Measurements from ENCODE around the gene SGSM1.
A peak's percentile ranks its signal among the peaks of the same experiment; 100 is the strongest.

SGSM1 gene

DNA sequence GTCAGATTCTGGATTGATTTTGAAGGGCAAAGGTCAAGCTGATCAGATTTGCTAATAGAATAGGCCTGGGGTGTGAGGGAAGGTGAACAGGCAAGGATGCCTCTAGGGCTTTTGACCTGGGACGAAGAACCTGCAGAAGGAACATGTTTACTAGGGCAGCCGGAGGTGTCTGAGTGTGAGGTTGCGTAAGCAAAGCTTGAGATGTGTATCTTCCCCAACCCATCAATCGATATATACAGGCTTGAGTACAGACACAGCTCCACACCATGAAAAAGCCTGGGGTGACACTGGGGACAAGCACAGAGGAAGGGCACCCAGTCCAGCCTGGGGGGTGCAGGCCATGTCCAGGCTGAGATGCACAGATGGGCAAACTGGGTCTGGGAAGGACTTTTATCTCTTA lies 139.4 kb downstream of the SGSM1 start:
- H3K27me3 ChIP-seq = no peaks in the 10 kb centered on the region
- no peaks in the 10 kb centered on the region for H3K9me3 ChIP-seq
- TF ChIP-seq, protein P1, sequence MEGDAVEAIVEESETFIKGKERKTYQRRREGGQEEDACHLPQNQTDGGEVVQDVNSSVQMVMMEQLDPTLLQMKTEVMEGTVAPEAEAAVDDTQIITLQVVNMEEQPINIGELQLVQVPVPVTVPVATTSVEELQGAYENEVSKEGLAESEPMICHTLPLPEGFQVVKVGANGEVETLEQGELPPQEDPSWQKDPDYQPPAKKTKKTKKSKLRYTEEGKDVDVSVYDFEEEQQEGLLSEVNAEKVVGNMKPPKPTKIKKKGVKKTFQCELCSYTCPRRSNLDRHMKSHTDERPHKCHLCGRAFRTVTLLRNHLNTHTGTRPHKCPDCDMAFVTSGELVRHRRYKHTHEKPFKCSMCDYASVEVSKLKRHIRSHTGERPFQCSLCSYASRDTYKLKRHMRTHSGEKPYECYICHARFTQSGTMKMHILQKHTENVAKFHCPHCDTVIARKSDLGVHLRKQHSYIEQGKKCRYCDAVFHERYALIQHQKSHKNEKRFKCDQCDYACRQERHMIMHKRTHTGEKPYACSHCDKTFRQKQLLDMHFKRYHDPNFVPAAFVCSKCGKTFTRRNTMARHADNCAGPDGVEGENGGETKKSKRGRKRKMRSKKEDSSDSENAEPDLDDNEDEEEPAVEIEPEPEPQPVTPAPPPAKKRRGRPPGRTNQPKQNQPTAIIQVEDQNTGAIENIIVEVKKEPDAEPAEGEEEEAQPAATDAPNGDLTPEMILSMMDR (IDR thresholded peaks at IDR 0.05; ENCODE audit: low read depth, low read length) = no peak
- H3K4me3 ChIP-seq (ENCODE audit: low read depth, low read length) = no peak overlapping the region
- H3K36me3 ChIP-seq = no peaks in the 10 kb centered on the region
- DNase-seq = no peak
- no peaks in the 10 kb centered on the region for H3K4me1 ChIP-seq

DNA sequence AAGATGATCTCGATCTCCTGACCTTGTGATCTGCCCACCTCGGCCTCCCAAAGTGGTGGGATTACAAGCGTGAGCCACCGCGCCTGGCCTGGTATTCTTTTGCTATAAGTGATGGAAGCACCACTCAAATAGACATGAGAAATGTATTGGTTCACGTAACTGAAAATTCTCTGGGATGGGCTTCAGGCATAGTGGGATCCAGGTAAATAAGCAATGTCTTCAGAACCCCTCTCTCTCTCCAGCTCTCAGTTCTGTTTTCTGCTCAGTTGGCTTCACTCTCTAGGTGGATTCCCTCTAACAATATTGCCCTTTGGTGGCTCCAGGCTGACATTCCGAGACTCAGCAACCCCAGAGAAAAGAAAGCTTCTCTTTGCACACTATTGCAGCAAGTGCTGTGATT lies 141.4 kb downstream of the SGSM1 start:
- TF ChIP-seq, protein P1 (IDR thresholded peaks at IDR 0.05; ENCODE audit: low read depth, low read length) = no peak
- DNase-seq = no peak
- Histone ChIP-seq H3K36me3 (no peaks in the 10 kb centered on the region), H3K27me3 (no peaks in the 10 kb centered on the region; the same call in 1 of the 2 replicates), H3K4me3 (ENCODE audit: low read depth, low read length) (no peak overlapping the region), H3K9me3 (no peaks in the 10 kb centered on the region), H3K4me1 (no peaks in the 10 kb centered on the region)

- Histone ChIP-seq H3K27me3 (no peaks in the 10 kb centered on the region; the same call in 1 of the 2 replicates), H3K4me3 (ENCODE audit: low read depth, low read length) (no peak overlapping the region), H3K4me1 (no peaks in the 10 kb centered on the region), H3K9me3 (no peaks in the 10 kb centered on the region), H3K36me3 (no peaks in the 10 kb centered on the region)
- no peak for DNase-seq
- TF ChIP-seq, protein P1 (IDR thresholded peaks at IDR 0.05; ENCODE audit: low read depth, low read length) = no peak
Measured at GRCh38 chr22:24947881-24948280, 141.9 kb downstream of the SGSM1 start.

- TF ChIP-seq, protein P1 (IDR thresholded peaks at IDR 0.05; ENCODE audit: low read depth, low read length) = no peak
- no peak for DNase-seq
- no peaks in the 10 kb centered on the region for H3K36me3 ChIP-seq
- H3K4me3 ChIP-seq (ENCODE audit: low read depth, low read length) = no peak overlapping the region
- no peaks in the 10 kb centered on the region for H3K9me3 ChIP-seq
- no peaks in the 10 kb centered on the region; the same call in 1 of the 2 replicates for H3K27me3 ChIP-seq
- no peaks in the 10 kb centered on the region for H3K4me1 ChIP-seq
Measured at GRCh38 chr22:24948356-24949202, 142.6 kb downstream of the SGSM1 start.

DNA sequence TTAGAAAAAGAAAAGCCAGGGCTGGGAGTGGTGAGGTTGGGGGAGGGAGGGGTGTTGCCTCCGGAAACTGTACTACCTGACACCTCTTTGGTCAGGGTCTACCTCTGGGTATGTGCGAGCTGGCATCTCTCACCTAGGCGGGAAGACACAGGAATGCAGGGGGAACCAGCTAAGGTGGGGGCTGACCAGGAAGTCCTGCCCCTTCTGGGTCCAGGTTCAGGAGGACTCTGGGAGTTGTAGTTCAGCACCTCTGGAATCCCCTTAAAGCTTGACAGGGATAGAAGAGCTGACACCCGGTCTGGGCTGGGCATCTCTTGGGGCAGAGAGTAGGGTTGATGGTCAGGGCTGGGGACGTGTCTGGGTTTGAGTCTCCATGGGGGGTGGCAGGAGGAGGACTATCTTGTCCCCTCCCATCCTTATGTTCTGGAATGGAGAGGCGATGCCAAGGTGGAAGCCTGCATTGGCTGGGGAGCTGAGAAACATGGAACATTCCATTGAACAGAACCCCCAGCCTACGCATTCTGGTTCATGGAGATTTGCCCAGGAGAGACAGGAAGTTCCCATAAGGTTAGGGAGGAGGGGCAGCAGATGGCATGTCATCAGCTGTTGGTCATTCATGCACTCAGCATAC lies 144.4 kb downstream of the SGSM1 start:
- Histone ChIP-seq H3K4me1 (no peaks in the 10 kb centered on the region; the same call in 1 of the 2 replicates), H3K27me3 (no peaks in the 10 kb centered on the region; the same call in 1 of the 2 replicates), H3K36me3 (no peaks in the 10 kb centered on the region), H3K9me3 (no peaks in the 10 kb centered on the region), H3K4me3 (ENCODE audit: low read depth, low read length) (peak overlapping the region; percentile 39)
- TF ChIP-seq, protein P1 (IDR thresholded peaks at IDR 0.05; ENCODE audit: low read depth, low read length) = no peak
- no peak for DNase-seq
